Stimulated activated CD8-positive, alpha-beta memory T cell treated with anti-CD3 and anti-CD28 coated beads, Interleukin-7, amount 100 ng/mL, for 4 hours (primary cell): ENCODE data around the gene ZRSR2.
"Not testable (repeated sequence)": the region's sequence is repeated elsewhere in the genome, so short reads cannot be mapped to it uniquely, and the experiment has no call there.

Source experiments
- DNase-seq, 2 donors: peaks; one replicate each; pipeline ENCODE4 v3.0.0-alpha.2; 2020; ENCODE audit warnings: low read depth in 2 of 2

The ZRSR2 gene

GRCh38 chrX:15797707-15798106 lies 7.4 kb downstream of the ZRSR2 start:
- DNase-seq, result no peak

- DNase-seq, result no peak
These were observed 14.3 kb downstream of the ZRSR2 start for GRCh38 chrX:15804563-15804962.

GRCh38 chrX:15808254-15808653 lies 18.0 kb downstream of the ZRSR2 start:
- DNase-seq, result no peak

- DNase-seq, result no peak
These were observed 22.1 kb downstream of the ZRSR2 start for GRCh38 chrX:15812192-15812938.

GRCh38 chrX:15813416-15813815 lies 23.1 kb downstream of the ZRSR2 start:
- DNase-seq, result no peak

GRCh38 chrX:15814771-15815365 lies 24.6 kb downstream of the ZRSR2 start:
- no peak for DNase-seq

GRCh38 chrX:15815779-15816437 lies 25.6 kb downstream of the ZRSR2 start:
- DNase-seq, result no peak

- DNase-seq, result no peak
These were observed 26.1 kb downstream of the ZRSR2 start for GRCh38 chrX:15816438-15816809.

GRCh38 chrX:15816886-15817285 lies 26.6 kb downstream of the ZRSR2 start:
- peak; percentile 15 to 19 for DNase-seq

- DNase-seq, result no peak
These were observed 30.1 kb downstream of the ZRSR2 start for GRCh38 chrX:15820106-15821073.

- DNase-seq, result no peak
These were observed 32.6 kb downstream of the ZRSR2 start for GRCh38 chrX:15822922-15823321.

GRCh38 chrX:15825936-15826335 lies 35.7 kb downstream of the ZRSR2 start:
- no peak for DNase-seq

- DNase-seq, result no peak
These were observed 38.9 kb downstream of the ZRSR2 start for GRCh38 chrX:15829217-15829616.

- DNase-seq, result not testable (repeated sequence)
These were observed 41.1 kb downstream of the ZRSR2 start for GRCh38 chrX:15831347-15831746.

GRCh38 chrX:15834053-15834452 lies 43.8 kb downstream of the ZRSR2 start:
- no peak for DNase-seq

GRCh38 chrX:15834827-15835595 lies 44.7 kb downstream of the ZRSR2 start:
- no peak for DNase-seq

- no peak for DNase-seq
These were observed 47.7 kb downstream of the ZRSR2 start for GRCh38 chrX:15838017-15838416.

GRCh38 chrX:15841853-15842516 lies 51.7 kb downstream of the ZRSR2 start:
- DNase-seq, result no peak

- DNase-seq, result no peak
These were observed 53.7 kb downstream of the ZRSR2 start for GRCh38 chrX:15843960-15844359.

- DNase-seq, result no peak
These were observed 58.3 kb downstream of the ZRSR2 start for GRCh38 chrX:15848576-15848975.

GRCh38 chrX:15849555-15849954 lies 59.3 kb downstream of the ZRSR2 start:
- no peak for DNase-seq
